ENCODE measurements around the gene VAV2. TPM values are rescaled to one million over a fixed set of nuclear protein-coding genes. Genes with fewer than 3 reads are reported as not detected.

VAV2 gene
- 33.4 to 41.6 TPM (median 39.5 TPM) in 5 replicates for total RNA-seq (2022; extraction: Qiagen RNA extraction)

GRCh38 chr9:133991964-133992779, at the start of gene VAV2:
TSS of gene VAV2 (minus strand) at chr9:133992324. CDS start at chr9:133992278, 46 bp downstream.

GRCh38 chr9:134024828-134025605, 32.9 kb upstream of the VAV2 start, which contains the start of gene BRD3OS:
TSS of gene BRD3OS (plus strand) at chr9:134025481. CDS start at chr9:134026748, 1,267 bp downstream.

GRCh38 chr9:133737774-133738639, 254.1 kb downstream of the VAV2 start, which contains the start of gene SARDH:
TSS of gene SARDH (minus strand) at chr9:133738352. CDS start at chr9:133734173, 4,179 bp downstream.

Other genes with a start within 250 kb of the VAV2 start
- 15.0 to 20.3 TPM (median 18.5 TPM) in 5 replicates for gene BRD3OS, start 33.2 kb upstream of the VAV2 start, total RNA-seq (2022; extraction: Qiagen RNA extraction)
- 14.3 to 18.8 TPM (median 18.0 TPM) in 5 replicates for gene BRD3, start 75.7 kb upstream of the VAV2 start, total RNA-seq (2022; extraction: Qiagen RNA extraction)
- gene WDR5, start 143.8 kb upstream of the VAV2 start, total RNA-seq (2022; extraction: Qiagen RNA extraction): 51.2 to 63.6 TPM (median 62.6 TPM) in 5 replicates
- gene RNU6ATAC, start 172.2 kb upstream of the VAV2 start, total RNA-seq (2022; extraction: Qiagen RNA extraction): not detected in 5 replicates

All from A549 treated with Mapracorat at 1 μM for 4 hours (cell line).